Glomerular endothelial cell (primary cell): ENCODE results near the gene SMG1. TPM values are rescaled to one million over a fixed set of nuclear protein-coding genes. Genes with fewer than 3 reads are reported as not detected.
"Not testable (repeated sequence)": the region's sequence is repeated elsewhere in the genome, so short reads cannot be mapped to it uniquely, and the experiment has no call there.

Experiments
- DNase-seq: peaks from one replicate; pipeline ENCODE4 v3.0.0-alpha.2; 2011; ENCODE audit warnings: low read depth, low spot score; ENCODE audit errors: extremely low read depth
- total RNA-seq: library from RNA; depleted of rRNA; stranded (reverse); fragments of >200 nt; gene quantifications from 2 replicates; pipeline ENCODE4 v1.2.3, GENCODE V29; 2015

SMG1 gene
- total RNA-seq, 1 donor from 2014 or later, result 76.7 TPM

- peak; percentile 91 for DNase-seq
Measured at GRCh38 chr16:18801145-18801972, 124.8 kb downstream of the SMG1 start, which contains the start of gene ARL6IP1. ARL6IP1 (minus strand) TSS chr16:18801549; CDS start chr16:18801466, 83 bp downstream.

GRCh38 chr16:18800775-18801144 is 125.4 kb downstream of the SMG1 start:
- DNase-seq, result no peak

GRCh38 chr16:18800293-18800692 is 125.9 kb downstream of the SMG1 start:
- DNase-seq, result no peak

GRCh38 chr16:18799500-18799899 is 126.7 kb downstream of the SMG1 start:
- no peak for DNase-seq

- no peak for DNase-seq
Measured at GRCh38 chr16:18797746-18798145, 128.5 kb downstream of the SMG1 start.

GRCh38 chr16:18796377-18796776 is 129.8 kb downstream of the SMG1 start:
- no peak for DNase-seq

GRCh38 chr16:18792836-18793433 is 133.3 kb downstream of the SMG1 start:
- no peak for DNase-seq

GRCh38 chr16:18789850-18790706 is 136.1 kb downstream of the SMG1 start, which contains the start of gene RPS15A:
RPS15A (minus strand) TSS chr16:18790334; CDS start chr16:18789113, 1,221 bp downstream.
- DNase-seq, result peak; percentile 91

- DNase-seq, result no peak
Measured at GRCh38 chr16:18789515-18789849, 136.7 kb downstream of the SMG1 start.

- no peak for DNase-seq
Measured at GRCh38 chr16:18788828-18789514, 137.2 kb downstream of the SMG1 start.

- DNase-seq, result no peak
Measured at GRCh38 chr16:18784917-18785623, 141.1 kb downstream of the SMG1 start.

- no peak for DNase-seq
Measured at GRCh38 chr16:18783430-18784341, 142.5 kb downstream of the SMG1 start.

GRCh38 chr16:18782697-18783429 is 143.3 kb downstream of the SMG1 start:
- no peak for DNase-seq

GRCh38 chr16:18781232-18781631 is 145.0 kb downstream of the SMG1 start:
- DNase-seq, result not testable (repeated sequence)

- DNase-seq, result not testable (repeated sequence)
Measured at GRCh38 chr16:18780460-18781026, 145.7 kb downstream of the SMG1 start.

GRCh38 chr16:18777664-18778063 is 148.5 kb downstream of the SMG1 start:
- not testable (repeated sequence) for DNase-seq

- DNase-seq, result not testable (repeated sequence)
Measured at GRCh38 chr16:18776334-18776733, 149.9 kb downstream of the SMG1 start.

GRCh38 chr16:18774651-18775050 is 151.6 kb downstream of the SMG1 start:
- DNase-seq, result not testable (repeated sequence)
